Ishikawa (cell line): ENCODE measurements around the gene CAMSAP3.

Experiments
- CEBPB ChIP-seq: IDR thresholded peaks from 2 replicates; pipeline ENCODE4 v1.6.1; 2012
- CREB1 ChIP-seq: IDR thresholded peaks from 2 replicates; pipeline ENCODE4 v1.6.1; 2012; ENCODE audit warnings: low read depth
- EGR1 ChIP-seq: IDR thresholded peaks from 2 replicates; pipeline ENCODE4 v1.6.1; 2012
- EP300 ChIP-seq: IDR thresholded peaks from 2 replicates; pipeline ENCODE4 v1.6.1; 2012; ENCODE audit warnings: borderline replicate concordance
- FOXM1 ChIP-seq: IDR thresholded peaks from 2 replicates; pipeline ENCODE4 v1.6.1; 2012; ENCODE audit warnings: low read depth, borderline replicate concordance
- NFIC ChIP-seq: IDR thresholded peaks from 2 replicates; pipeline ENCODE4 v1.6.1; 2012
- RAD21 ChIP-seq: IDR thresholded peaks from 2 replicates; pipeline ENCODE4 v1.6.1; 2012; ENCODE audit warnings: low read depth
- TAF1 ChIP-seq: IDR thresholded peaks from 2 replicates; pipeline ENCODE4 v1.6.1; 2012; ENCODE audit warnings: low read depth, mild to moderate bottlenecking
- TCF12 ChIP-seq: IDR thresholded peaks from 2 replicates; pipeline ENCODE4 v1.6.1; 2012; ENCODE audit warnings: low read depth
- TEAD4 ChIP-seq: IDR thresholded peaks from 2 replicates; pipeline ENCODE4 v1.6.1; 2012
- YY1 ChIP-seq: IDR thresholded peaks from 2 replicates; pipeline ENCODE4 v1.6.1; 2012; ENCODE audit warnings: low read depth
- ZBTB7A ChIP-seq: IDR thresholded peaks from 2 replicates; pipeline ENCODE4 v1.6.1; 2012; ENCODE audit warnings: low read depth
- TF ChIP-seq, protein P1 (sequence below): IDR thresholded peaks from 2 replicates; pipeline ENCODE4 v1.6.1; 2012
- TF ChIP-seq, protein P2 (sequence below): IDR thresholded peaks from 2 replicates; pipeline ENCODE4 v1.6.1; 2012
- TF ChIP-seq, protein P3 (sequence below): IDR thresholded peaks from 2 replicates; pipeline ENCODE4 v1.6.1; 2012; ENCODE audit warnings: low read depth, mild to moderate bottlenecking

Gene CAMSAP3

DNA sequence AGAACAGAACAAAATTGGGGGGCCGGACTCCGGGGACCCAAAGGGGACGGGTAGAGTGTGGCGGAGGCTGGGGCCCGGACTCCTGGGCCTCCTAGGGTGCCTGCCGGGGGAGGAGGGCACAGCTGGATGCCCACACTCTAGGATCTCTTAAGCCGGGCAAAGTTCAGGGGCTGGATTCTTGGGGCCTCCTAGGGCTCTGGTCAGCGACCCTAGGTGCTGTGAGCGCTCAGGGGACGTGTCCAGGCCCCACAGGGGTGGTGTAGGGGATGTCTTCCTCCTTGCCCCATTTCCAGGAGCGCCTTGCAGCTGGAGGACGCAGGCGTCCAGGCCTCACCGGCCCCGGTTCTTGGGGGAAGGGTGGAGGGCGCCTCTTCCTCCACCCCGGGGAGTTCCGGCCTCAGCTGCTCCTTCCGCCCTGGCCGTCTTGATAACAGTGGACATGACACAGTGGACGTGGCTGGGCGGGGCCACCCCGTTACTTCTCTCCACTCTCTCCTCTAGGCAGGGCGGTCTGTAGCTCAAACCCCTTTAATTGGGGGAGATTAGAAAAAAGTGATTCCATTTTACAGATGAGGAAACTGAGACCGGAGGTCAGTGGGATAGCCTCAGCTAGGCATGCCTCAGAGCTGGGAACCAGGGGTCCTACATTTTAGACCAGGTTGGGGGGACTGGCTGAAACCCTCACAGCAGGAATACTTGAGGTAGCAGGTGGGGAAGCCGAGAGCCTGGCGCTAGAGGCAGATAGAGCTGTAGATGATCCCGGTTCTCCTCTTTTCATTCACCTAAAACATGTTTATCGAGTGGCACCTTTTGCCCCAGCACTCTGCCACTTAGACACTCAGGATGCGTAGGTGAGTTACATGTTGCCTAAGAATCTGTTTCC, 42.0 kb downstream of the CAMSAP3 start:
- TF ChIP-seq, protein P1, sequence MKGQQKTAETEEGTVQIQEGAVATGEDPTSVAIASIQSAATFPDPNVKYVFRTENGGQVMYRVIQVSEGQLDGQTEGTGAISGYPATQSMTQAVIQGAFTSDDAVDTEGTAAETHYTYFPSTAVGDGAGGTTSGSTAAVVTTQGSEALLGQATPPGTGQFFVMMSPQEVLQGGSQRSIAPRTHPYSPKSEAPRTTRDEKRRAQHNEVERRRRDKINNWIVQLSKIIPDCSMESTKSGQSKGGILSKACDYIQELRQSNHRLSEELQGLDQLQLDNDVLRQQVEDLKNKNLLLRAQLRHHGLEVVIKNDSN = no peak
- no peak for TF ChIP-seq EP300
- TF ChIP-seq RAD21 = no peak
- TF ChIP-seq CREB1 = no peak
- no peak for TF ChIP-seq NFIC
- TF ChIP-seq YY1 = no peak
- no peak for TF ChIP-seq ZBTB7A
- TF ChIP-seq EGR1 = no peak
- TF ChIP-seq, protein P2, sequence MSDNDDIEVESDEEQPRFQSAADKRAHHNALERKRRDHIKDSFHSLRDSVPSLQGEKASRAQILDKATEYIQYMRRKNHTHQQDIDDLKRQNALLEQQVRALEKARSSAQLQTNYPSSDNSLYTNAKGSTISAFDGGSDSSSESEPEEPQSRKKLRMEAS = no peak
- TF ChIP-seq TEAD4 = no peak
- no peak; the same call in 1 of the 2 replicates for TF ChIP-seq TAF1
- no peak for TF ChIP-seq FOXM1

DNA sequence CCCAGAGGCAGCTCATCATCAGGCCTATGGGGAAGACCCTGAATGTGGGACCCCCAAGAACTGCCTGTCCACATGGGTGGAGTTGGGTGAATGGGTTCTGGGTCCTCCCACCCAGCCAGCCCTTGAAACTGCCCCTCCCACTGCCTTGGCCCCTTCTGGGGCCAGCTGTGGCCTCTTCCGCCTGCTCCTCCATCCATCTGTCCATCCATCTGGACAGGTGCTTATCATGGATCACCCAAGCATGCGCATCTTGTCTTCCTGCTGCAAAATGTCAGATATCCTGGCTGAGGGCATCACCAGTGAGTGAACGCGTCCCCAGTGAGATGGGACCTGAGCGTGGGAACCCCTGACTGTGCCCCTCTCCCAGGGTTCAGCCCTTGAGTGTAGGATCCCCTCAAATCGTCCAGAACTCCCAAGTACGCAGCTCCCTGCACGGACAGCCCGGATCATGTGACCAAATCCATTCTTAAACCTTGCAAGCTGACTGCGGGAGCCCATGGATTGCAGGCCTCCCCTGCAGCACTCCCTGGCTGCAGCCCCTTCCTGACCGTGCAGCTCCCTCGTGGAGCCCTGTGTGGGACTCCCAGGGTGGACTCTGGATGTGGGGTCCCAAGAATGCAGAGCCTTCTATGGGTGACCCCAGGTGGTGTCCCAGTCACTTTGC, 43.3 kb downstream of the CAMSAP3 start:
- TF ChIP-seq FOXM1 (no peak), RAD21 (no peak)

DNA sequence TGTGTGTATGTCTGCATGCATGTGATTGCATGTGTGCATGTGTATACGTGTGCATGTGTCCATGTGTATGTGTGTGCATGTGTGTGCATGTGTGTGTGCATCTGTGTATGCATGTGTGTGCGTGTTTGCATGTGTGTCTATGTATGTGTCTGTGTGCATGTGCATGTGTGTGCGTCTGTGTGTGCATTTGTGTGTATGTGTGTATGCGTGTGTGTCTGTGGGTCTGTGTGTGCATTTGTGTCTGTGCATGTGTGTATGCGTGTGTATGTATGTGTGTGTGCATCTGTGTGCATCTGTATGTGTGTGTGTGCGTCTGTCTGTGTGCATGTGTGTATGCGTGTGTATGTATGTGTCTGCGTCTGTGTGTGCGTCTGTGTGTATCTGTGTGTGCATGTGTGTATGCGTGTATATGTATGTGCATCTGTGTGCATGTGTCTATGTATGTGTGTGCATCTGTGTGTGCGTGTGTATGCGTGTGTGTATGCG, 44.2 kb downstream of the CAMSAP3 start:
- no peak for TF ChIP-seq CREB1

DNA sequence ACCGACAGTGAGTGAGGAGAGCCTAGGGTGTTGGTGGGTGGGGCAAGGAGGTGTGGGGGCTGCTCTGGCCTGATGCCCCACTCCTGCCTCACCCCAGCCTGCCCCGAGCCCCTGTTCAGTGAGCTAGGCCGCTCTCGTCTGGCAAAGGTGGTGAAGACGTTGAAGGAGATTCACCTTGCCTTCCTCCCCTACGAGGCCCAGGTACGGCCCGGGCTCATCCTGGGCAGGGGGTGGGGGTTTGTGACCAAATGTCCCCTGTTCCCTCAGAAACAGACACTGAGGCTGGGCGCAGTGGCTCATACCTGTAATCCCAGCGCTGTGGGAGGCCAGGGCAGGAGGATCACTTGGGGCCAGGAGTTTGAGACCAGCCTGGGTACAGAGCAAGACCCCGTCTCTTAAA, 45.1 kb downstream of the CAMSAP3 start:
- TF ChIP-seq NFIC = no peak
- no peak for TF ChIP-seq TEAD4
- no peak for TF ChIP-seq ZBTB7A
- TF ChIP-seq YY1 = no peak
- TF ChIP-seq CREB1 = no peak
- no peak for TF ChIP-seq CEBPB
- no peak for TF ChIP-seq TAF1
- TF ChIP-seq RAD21 = no peak
- no peak for TF ChIP-seq EGR1

DNA sequence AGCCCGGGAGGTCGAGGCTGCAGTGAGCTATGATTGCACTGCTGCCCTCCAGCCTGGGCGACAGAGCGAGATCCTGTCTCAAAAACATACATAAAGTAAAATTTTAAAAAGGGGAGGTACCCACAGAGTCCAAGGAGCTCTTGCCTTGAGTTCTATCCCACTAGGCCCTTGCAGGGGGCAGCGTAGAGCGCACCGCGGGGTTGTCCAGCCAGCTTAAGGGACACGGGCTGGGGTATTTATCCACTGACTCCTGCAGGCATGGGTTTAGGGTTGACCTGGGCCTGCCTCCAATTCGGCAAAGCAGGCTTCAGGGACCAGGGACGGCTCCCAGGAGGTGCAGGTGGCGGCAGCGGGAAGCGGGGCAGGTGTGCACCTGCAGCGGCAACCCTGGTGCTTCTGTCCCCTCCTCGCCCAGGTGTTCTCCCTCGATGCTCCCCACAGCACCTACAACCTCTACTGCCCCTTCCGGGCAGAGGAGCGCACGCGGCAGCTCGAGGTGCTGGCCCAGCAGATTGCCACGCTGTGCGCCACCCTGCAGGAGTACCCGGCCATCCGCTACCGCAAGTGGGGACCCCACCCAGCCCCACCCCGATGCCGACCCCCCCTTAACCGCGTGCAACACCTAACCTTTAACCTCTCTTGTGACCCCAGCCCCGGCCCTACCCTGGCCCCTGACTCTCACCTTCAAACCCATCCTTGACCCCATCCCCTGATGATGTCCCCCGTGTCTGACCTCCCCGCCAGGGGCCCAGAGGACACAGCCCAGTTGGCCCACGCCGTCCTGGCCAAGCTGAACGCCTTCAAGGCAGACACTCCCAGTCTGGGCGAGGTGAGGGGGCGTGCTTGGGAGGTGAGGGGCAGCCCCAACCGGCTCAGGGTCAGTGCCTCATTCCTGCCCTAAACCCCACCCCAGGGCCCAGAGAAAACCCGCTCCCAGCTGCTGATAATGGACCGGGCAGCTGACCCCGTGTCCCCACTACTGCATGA, 45.9 kb downstream of the CAMSAP3 start:
- TF ChIP-seq EP300 (no peak), CEBPB (no peak), YY1 (no peak), NFIC (no peak), RAD21 (no peak), TAF1 (no peak), ZBTB7A (no peak), FOXM1 (no peak), TEAD4 (no peak), TCF12 (no peak), CREB1 (no peak), EGR1 (no peak)
- TF ChIP-seq, protein P2 = no peak
- TF ChIP-seq, protein P1 = no peak
- TF ChIP-seq, protein P3, sequence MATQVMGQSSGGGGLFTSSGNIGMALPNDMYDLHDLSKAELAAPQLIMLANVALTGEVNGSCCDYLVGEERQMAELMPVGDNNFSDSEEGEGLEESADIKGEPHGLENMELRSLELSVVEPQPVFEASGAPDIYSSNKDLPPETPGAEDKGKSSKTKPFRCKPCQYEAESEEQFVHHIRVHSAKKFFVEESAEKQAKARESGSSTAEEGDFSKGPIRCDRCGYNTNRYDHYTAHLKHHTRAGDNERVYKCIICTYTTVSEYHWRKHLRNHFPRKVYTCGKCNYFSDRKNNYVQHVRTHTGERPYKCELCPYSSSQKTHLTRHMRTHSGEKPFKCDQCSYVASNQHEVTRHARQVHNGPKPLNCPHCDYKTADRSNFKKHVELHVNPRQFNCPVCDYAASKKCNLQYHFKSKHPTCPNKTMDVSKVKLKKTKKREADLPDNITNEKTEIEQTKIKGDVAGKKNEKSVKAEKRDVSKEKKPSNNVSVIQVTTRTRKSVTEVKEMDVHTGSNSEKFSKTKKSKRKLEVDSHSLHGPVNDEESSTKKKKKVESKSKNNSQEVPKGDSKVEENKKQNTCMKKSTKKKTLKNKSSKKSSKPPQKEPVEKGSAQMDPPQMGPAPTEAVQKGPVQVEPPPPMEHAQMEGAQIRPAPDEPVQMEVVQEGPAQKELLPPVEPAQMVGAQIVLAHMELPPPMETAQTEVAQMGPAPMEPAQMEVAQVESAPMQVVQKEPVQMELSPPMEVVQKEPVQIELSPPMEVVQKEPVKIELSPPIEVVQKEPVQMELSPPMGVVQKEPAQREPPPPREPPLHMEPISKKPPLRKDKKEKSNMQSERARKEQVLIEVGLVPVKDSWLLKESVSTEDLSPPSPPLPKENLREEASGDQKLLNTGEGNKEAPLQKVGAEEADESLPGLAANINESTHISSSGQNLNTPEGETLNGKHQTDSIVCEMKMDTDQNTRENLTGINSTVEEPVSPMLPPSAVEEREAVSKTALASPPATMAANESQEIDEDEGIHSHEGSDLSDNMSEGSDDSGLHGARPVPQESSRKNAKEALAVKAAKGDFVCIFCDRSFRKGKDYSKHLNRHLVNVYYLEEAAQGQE = no peak

DNA sequence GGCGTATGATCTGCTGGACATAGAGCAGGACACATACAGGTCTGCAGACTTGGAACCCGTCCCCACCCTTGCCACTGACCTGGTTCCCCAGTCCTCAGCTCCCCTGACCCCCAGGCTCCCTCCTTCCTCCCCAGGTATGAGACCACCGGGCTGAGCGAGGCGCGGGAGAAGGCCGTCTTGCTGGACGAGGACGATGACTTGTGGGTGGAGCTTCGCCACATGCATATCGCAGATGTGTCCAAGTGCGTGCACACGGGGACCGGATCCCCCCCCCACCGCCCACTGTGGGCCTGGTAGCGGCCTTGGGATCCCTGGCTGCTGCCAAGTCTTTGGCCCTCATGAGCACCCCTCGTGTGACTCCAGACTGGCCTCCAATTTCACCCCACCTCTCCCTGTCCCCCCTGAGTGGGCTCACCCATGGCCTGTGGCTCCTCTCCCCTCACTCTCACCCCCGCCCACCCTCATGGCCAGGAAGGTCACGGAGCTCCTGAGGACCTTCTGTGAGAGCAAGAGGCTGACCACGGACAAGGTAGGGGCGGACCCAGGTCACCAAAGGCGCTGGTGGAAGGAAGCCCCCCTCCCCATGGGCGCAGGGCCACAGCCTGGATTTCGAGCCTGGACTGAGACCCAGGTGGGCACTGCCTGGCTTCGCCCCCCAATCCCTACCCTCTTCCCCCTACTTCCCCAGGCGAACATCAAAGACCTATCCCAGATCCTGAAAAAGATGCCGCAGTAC, 46.8 kb downstream of the CAMSAP3 start:
- TF ChIP-seq CEBPB (no peak), RAD21 (no peak), ZBTB7A (no peak), EP300 (no peak), EGR1 (no peak), YY1 (no peak), NFIC (no peak)
- TF ChIP-seq, protein P1 = no peak
- TF ChIP-seq, protein P2 = no peak
